GM12864 (cell line): Measurements from ENCODE around the gene SLC35B2.

ENCODE experiments used
- DNase-seq: peaks from one replicate; pipeline ENCODE4 v3.0.0-alpha.2; 2011; ENCODE audit warnings: low read depth
- H3K4me3 ChIP-seq: 2 replicates; pipeline ENCODE4 v1.5.1; 2011; ENCODE audit warnings: mild to moderate bottlenecking, low read depth, low read length, control low read depth
- CTCF ChIP-seq: IDR thresholded peaks from 2 replicates; pipeline ENCODE4 v1.5.1; 2011; ENCODE audit warnings: low read depth, mild to moderate bottlenecking, moderate library complexity, low read length, control low read depth, inconsistent platforms; ENCODE audit errors: missing control alignments

Gene SLC35B2

GRCh38 chr6:44267252-44267651 is 9.9 kb upstream of the SLC35B2 start:
- no peak for DNase-seq
- TF ChIP-seq CTCF = no peak
- H3K4me3 ChIP-seq = no peak overlapping the region

- no peak for DNase-seq
- TF ChIP-seq CTCF = no peak
These were observed 9.0 kb upstream of the SLC35B2 start for GRCh38 chr6:44266347-44266746.

GRCh38 chr6:44265722-44266233 is 8.4 kb upstream of the SLC35B2 start:
- no peak for DNase-seq

More at GRCh38 chr6:44266347-44266746, 9.0 kb upstream of the SLC35B2 start:
- H3K4me3 ChIP-seq = no peak overlapping the region; the same call in 1 of the 2 replicates

GRCh38 chr6:44265007-44265721 is 7.8 kb upstream of the SLC35B2 start, which contains the start of gene NFKBIE:
Gene NFKBIE, minus strand, starts transcription at chr6:44265551. Its CDS starts 205 bp downstream, at chr6:44265346.
- peak; percentile 46 for TF ChIP-seq CTCF
- no peak for DNase-seq
- peak within 1 kb of the TSS; percentile 94 for H3K4me3 ChIP-seq

More at GRCh38 chr6:44265722-44266233, 8.4 kb upstream of the SLC35B2 start:
- H3K4me3 ChIP-seq = peak overlapping the region; percentile 94
- no peak for TF ChIP-seq CTCF

- H3K4me3 ChIP-seq = peak overlapping the region; percentile 94
- no peak for TF ChIP-seq CTCF
- no peak for DNase-seq
These were observed 7.1 kb upstream of the SLC35B2 start for GRCh38 chr6:44264154-44265006.

GRCh38 chr6:44263354-44264100 is 6.2 kb upstream of the SLC35B2 start:
- peak overlapping the region; percentile 94 for H3K4me3 ChIP-seq
- DNase-seq = no peak
- TF ChIP-seq CTCF = no peak
